Pancreas (tissue), 10 donors: ENCODE data around the gene MARS1. TPM values are rescaled to one million over a fixed set of nuclear protein-coding genes. Genes with fewer than 3 reads are reported as not detected.

Experiments used
- ATAC-seq, 4 donors: fragments of 200-7000 bp; cut with Tn5 transposase; one replicate each; pipeline versions ENCODE4 v1.8.0 to v1.9.1; 2020; ENCODE audit warnings: mild to moderate bottlenecking in 4 of 4, moderate library complexity in 4 of 4
- DNase-seq, 6 donors: peaks; one replicate each; pipeline ENCODE4 v3.0.0-alpha.2; 2020
- FAIRE-seq: peaks from 2 replicates; lab custom pipeline; 2012; peaks lifted over from hg19 to GRCh38; lab: Jason Lieb, UNC
- H3K27ac ChIP-seq, 4 donors: fragments of 200-600 bp; sonication (generic); 1 replicate in 3 of 4; 2 replicates in 1 of 4; pipeline versions ENCODE4 v1.5.0 to v1.8.0; 2020
- H3K27me3 ChIP-seq, 4 donors: fragments of 200-600 bp; one replicate each; pipeline ENCODE4 v1.8.0; 2021
- H3K36me3 ChIP-seq, 3 donors: fragments of 200-600 bp; sonication (generic) in 1 of 3; one replicate each; pipeline versions ENCODE4 v1.5.0 to v1.8.0; 2020 to 2021
- H3K4me1 ChIP-seq, 3 donors: fragments of 200-600 bp; one replicate each; pipeline ENCODE4 v1.8.0; 2021
- H3K4me3 ChIP-seq, 4 donors: fragments of 200-600 bp; sonication (generic) in 2 of 4; one replicate each; pipeline versions ENCODE4 v1.5.0 to v1.8.0; 2020 to 2021
- H3K9me3 ChIP-seq, 4 donors: fragments of 200-600 bp; one replicate each; pipeline ENCODE4 v1.8.0; 2021
- CTCF ChIP-seq, 4 donors: fragments of 200-600 bp; sonication (generic) in 3 of 4; IDR thresholded peaks; one replicate each; pipeline versions ENCODE4 v1.5.0 to v1.8.0; 2021; ENCODE audit warnings: antibody characterized with exemption in 4 of 4
- WGBS, 2 donors: extraction: QIAGEN DNeasy Blood & Tissue Kit; methylation state at CpG; one replicate each; pipeline ENCODE4 v1.1.7; 2013; 5-methylcytosine and 5-hydroxymethylcytosine counted together
- intact Hi-C, 3 donors: fragments of 100-400 bp; cut with DNase I; formaldehyde crosslinking; loops; one replicate each; pipeline versions ENCODE4 v1.11.1 to v1.14.2; 2022
- polyA plus RNA-seq, 2 donors: library from polyadenylated mRNA; stranded (reverse); fragments of 200-250 nt; gene quantifications; one replicate each; pipeline ENCODE4 v1.2.3, GENCODE V29; 2013
- total RNA-seq, 6 donors: library from RNA; stranded (reverse); fragmentation: NEBNext Ultra II Directional in 4 of 6; extraction: Animal tissue kit (Norgen Biotek cat#: 25700) in 4 of 6; gene quantifications; one replicate each; pipeline versions ENCODE4 v1.2.1 to v1.2.4, GENCODE V29; 2021 to 2023
- donor health status: healthy with polysubstance abuse.
- donor health status: DM: no; HTN: no; CAD: no; lungs with moderate emphysema.
- donor health status: DM: no; HTN: no; CAD: no.
- donor health status: control.
- donor health status: control.
- donor health status: Bipolar disorder and iron deficiency.
- donor health status: DM: yes; HTN: yes; CAD: no.
- donor health status: DM: no; HTN: no; CAD: no.
- donor health status: DM: no; HTN: no; CAD: no.
- donor health status: DM: yes; HTN: yes; CAD: no.

Gene MARS1
- total and polyA plus RNA-seq, 8 donors = 33.4 to 210 (median 88.8) TPM

- WGBS, 2 donors = 71 to 80% methylated on average over 12 of the region's 12 CpGs
- intact Hi-C loops = no loop called here
- H3K4me1 ChIP-seq = peaks cover 3 to 5% (median 3%) of the 10 kb centered on the region in 3 donors
- no peak for FAIRE-seq
- peak overlapping the region in 1 of 4 donors; percentile 55 for H3K4me3 ChIP-seq
- H3K36me3 ChIP-seq = no peaks in the 10 kb centered on the region
- TF ChIP-seq CTCF (IDR thresholded peaks at IDR 0.05) = no peak
- H3K9me3 ChIP-seq = no peaks in the 10 kb centered on the region
- H3K27me3 ChIP-seq = peaks cover 0 to 4% (median 0%) of the 10 kb centered on the region in 4 donors
- DNase-seq = peak in 1 of 6 donors; percentile 35
- peak in 2 of 4 donors; percentile 29 to 43 for ATAC-seq
- H3K27ac ChIP-seq = peak overlapping the region in 2 of 4 donors; percentile 33 to 41
These were observed 9.9 kb upstream of the MARS1 start for GRCh38 chr12:57477710-57478681.

GRCh38 chr12:57479043-57479375 is 8.9 kb upstream of the MARS1 start:
- Histone ChIP-seq H3K4me1 (peaks cover 3 to 5% (median 3%) of the 10 kb centered on the region in 3 donors), H3K27ac (peak overlapping the region in 2 of 4 donors; percentile 28 to 41), H3K36me3 (no peaks in the 10 kb centered on the region), H3K27me3 (peaks cover 0 to 4% (median 0%) of the 10 kb centered on the region in 4 donors), H3K4me3 (no peak overlapping the region), H3K9me3 (no peaks in the 10 kb centered on the region)
- intact Hi-C loops = no loop called here
- WGBS, 2 donors = 63 to 75% methylated on average over 10 of the region's 10 CpGs
- no peak for TF ChIP-seq CTCF (IDR thresholded peaks at IDR 0.05)
- DNase-seq = peak in 1 of 6 donors; percentile 43
- no peak for FAIRE-seq
- ATAC-seq = no peak

- Histone ChIP-seq H3K36me3 (no peaks in the 10 kb centered on the region), H3K4me3 (no peak within 1 kb of the TSS), H3K27me3 (peaks cover 0 to 4% (median 0%) of the 10 kb centered on the region in 4 donors), H3K4me1 (peaks cover 3 to 5% (median 3%) of the 10 kb centered on the region in 3 donors), H3K27ac (peak within 1 kb of the TSS in 2 of 4 donors; percentile 28 to 41), H3K9me3 (no peaks in the 10 kb centered on the region)
- DNase-seq (no peak), ATAC-seq (peak in 1 of 4 donors; percentile 14), FAIRE-seq (no peak)
- 57 to 65% methylated on average over 6 of the region's 6 CpGs for WGBS, 2 donors
- no peak for TF ChIP-seq CTCF (IDR thresholded peaks at IDR 0.05)
- intact Hi-C loops = no loop called here
These were observed 8.3 kb upstream of the MARS1 start, which contains the start of gene ARHGAP9 for GRCh38 chr12:57479376-57480115. Gene ARHGAP9, minus strand, starts transcription at chr12:57479866. Its CDS starts 460 bp downstream, at chr12:57479406.

GRCh38 chr12:57481671-57482070 is 6.2 kb upstream of the MARS1 start:
- Histone ChIP-seq H3K36me3 (no peaks in the 10 kb centered on the region), H3K9me3 (no peaks in the 10 kb centered on the region), H3K27ac (no peak overlapping the region), H3K4me1 (no peaks in the 10 kb centered on the region), H3K4me3 (no peak overlapping the region), H3K27me3 (no peaks in the 10 kb centered on the region)
- 55 to 71% methylated on average over 1 of the region's 1 CpG for WGBS, 2 donors
- FAIRE-seq (no peak), ATAC-seq (no peak), DNase-seq (no peak)
- intact Hi-C loops = no loop called here
- TF ChIP-seq CTCF (IDR thresholded peaks at IDR 0.05) = no peak
